Cardiac muscle cell (in vitro differentiated cells and primary cell): Measurements from ENCODE around the gene SASH1. TPM values are rescaled to one million over a fixed set of nuclear protein-coding genes. Genes with fewer than 3 reads are reported as not detected.
A peak's percentile ranks its signal among the peaks of the same experiment; 100 is the strongest.

Experiments used
- DNase-seq, 2 donors: peaks; one replicate each; pipeline versions ENCODE4 v3.0.0 to v3.0.0-alpha.2; 2010 to 2017; ENCODE audit warnings: low read depth in 1 of 2, low spot score in 1 of 2
- H3K27ac ChIP-seq: fragments of 200-600 bp; sonication (generic); 2 replicates; pipeline ENCODE4 v1.5.1; 2016
- H3K27me3 ChIP-seq: fragments of 200-600 bp; sonication (generic); 2 replicates; pipeline ENCODE4 v1.6.0; 2016; ENCODE audit warnings: control low read depth
- H3K36me3 ChIP-seq: fragments of 200-600 bp; sonication (generic); 2 replicates; pipeline ENCODE4 v1.5.1; 2016; ENCODE audit warnings: control low read depth
- H3K4me1 ChIP-seq: fragments of 200-600 bp; sonication (generic); 2 replicates; pipeline ENCODE4 v1.8.1; 2017; ENCODE audit warnings: low read depth, mild to moderate bottlenecking, mixed run types
- H3K4me3 ChIP-seq: fragments of 200-600 bp; sonication (generic); 2 replicates; pipeline ENCODE4 v1.5.1; 2016; ENCODE audit warnings: mild to moderate bottlenecking
- H3K9me3 ChIP-seq: fragments of 200-600 bp; sonication (generic); 2 replicates; pipeline ENCODE4 v1.5.1; 2017; ENCODE audit warnings: low read depth, mild to moderate bottlenecking, control low read depth
- polyA plus RNA-seq: library from polyadenylated mRNA; unstranded; fragments of >200 nt; fragmentation: Nextera tagmentation; extraction: Ambion mirVana; gene quantifications from 2 replicates; pipeline ENCODE4 v1.2.1, GENCODE V29; 2016
- total RNA-seq: library from RNA; depleted of rRNA; stranded (reverse); fragments of >200 nt; gene quantifications from 2 replicates; pipeline ENCODE4 v1.2.3, GENCODE V29; 2016
- TF ChIP-seq, protein P1 (sequence below): IDR thresholded peaks from 2 replicates; pipeline ENCODE4 v1.5.1; 2012; ENCODE audit warnings: low read depth, mild to moderate bottlenecking, low read length

The SASH1 gene
- total and polyA plus RNA-seq, 2 experiments from 2014 or later: 7.2 to 17.1 TPM

DNA sequence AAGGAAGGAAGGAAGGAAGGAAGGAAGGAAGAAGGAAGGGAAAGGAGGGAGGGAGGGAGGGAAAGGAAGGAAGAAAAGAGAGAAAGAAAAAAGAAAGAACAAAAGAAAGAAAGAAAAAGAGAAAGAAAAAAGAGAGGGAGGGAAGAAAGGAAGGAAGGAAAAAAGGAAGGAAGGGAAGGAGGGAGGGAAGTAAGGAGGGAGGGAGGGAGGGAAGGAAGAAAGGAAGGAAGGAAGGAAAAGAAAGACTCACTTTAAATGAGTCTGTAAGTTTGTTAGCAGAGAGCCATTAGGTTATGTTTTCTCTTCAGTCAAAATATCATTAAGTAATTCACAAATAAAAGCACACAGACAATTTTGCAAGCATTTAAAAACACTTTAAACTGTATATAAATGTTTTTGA lies 44.0 kb upstream of the SASH1 start:
- TF ChIP-seq, protein P1, sequence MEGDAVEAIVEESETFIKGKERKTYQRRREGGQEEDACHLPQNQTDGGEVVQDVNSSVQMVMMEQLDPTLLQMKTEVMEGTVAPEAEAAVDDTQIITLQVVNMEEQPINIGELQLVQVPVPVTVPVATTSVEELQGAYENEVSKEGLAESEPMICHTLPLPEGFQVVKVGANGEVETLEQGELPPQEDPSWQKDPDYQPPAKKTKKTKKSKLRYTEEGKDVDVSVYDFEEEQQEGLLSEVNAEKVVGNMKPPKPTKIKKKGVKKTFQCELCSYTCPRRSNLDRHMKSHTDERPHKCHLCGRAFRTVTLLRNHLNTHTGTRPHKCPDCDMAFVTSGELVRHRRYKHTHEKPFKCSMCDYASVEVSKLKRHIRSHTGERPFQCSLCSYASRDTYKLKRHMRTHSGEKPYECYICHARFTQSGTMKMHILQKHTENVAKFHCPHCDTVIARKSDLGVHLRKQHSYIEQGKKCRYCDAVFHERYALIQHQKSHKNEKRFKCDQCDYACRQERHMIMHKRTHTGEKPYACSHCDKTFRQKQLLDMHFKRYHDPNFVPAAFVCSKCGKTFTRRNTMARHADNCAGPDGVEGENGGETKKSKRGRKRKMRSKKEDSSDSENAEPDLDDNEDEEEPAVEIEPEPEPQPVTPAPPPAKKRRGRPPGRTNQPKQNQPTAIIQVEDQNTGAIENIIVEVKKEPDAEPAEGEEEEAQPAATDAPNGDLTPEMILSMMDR: no peak
- no peaks in the 10 kb centered on the region for H3K36me3 ChIP-seq
- no peak overlapping the region for H3K4me3 ChIP-seq
- H3K9me3 ChIP-seq: no peaks in the 10 kb centered on the region
- no peak for DNase-seq
- no peaks in the 10 kb centered on the region for H3K27me3 ChIP-seq
- no peak overlapping the region for H3K27ac ChIP-seq
- H3K4me1 ChIP-seq: peaks cover 6% of the 10 kb centered on the region

GRCh38 chr6:148303616-148304015 lies 39.0 kb upstream of the SASH1 start:
- TF ChIP-seq, protein P1: no peak
- Histone ChIP-seq H3K4me3 (no peak overlapping the region), H3K9me3 (no peaks in the 10 kb centered on the region), H3K4me1 (no peaks in the 10 kb centered on the region), H3K36me3 (no peaks in the 10 kb centered on the region), H3K27ac (no peak overlapping the region), H3K27me3 (no peaks in the 10 kb centered on the region)
- DNase-seq: no peak

- Histone ChIP-seq H3K27me3 (no peaks in the 10 kb centered on the region), H3K4me1 (no peaks in the 10 kb centered on the region), H3K4me3 (no peak overlapping the region), H3K36me3 (no peaks in the 10 kb centered on the region), H3K9me3 (no peaks in the 10 kb centered on the region), H3K27ac (no peak overlapping the region)
- TF ChIP-seq, protein P1: no peak
- DNase-seq: peak in 1 of 2 donors; percentile 57
These were observed 37.7 kb upstream of the SASH1 start for GRCh38 chr6:148304976-148305375.

- TF ChIP-seq, protein P1: no peak
- H3K27ac ChIP-seq: no peak overlapping the region
These were observed 36.4 kb upstream of the SASH1 start for GRCh38 chr6:148306286-148306685.

GRCh38 chr6:148307405-148307804 lies 35.2 kb upstream of the SASH1 start:
- Histone ChIP-seq H3K27me3 (no peaks in the 10 kb centered on the region), H3K27ac (no peak overlapping the region), H3K9me3 (no peaks in the 10 kb centered on the region), H3K36me3 (no peaks in the 10 kb centered on the region), H3K4me1 (no peaks in the 10 kb centered on the region), H3K4me3 (no peak overlapping the region)
- DNase-seq: no peak
- TF ChIP-seq, protein P1: no peak

More at GRCh38 chr6:148306286-148306685, 36.4 kb upstream of the SASH1 start:
- H3K36me3 ChIP-seq: no peaks in the 10 kb centered on the region
- no peaks in the 10 kb centered on the region for H3K27me3 ChIP-seq
- no peak for DNase-seq
- no peaks in the 10 kb centered on the region for H3K9me3 ChIP-seq
- no peak overlapping the region for H3K4me3 ChIP-seq
- no peaks in the 10 kb centered on the region for H3K4me1 ChIP-seq

DNA sequence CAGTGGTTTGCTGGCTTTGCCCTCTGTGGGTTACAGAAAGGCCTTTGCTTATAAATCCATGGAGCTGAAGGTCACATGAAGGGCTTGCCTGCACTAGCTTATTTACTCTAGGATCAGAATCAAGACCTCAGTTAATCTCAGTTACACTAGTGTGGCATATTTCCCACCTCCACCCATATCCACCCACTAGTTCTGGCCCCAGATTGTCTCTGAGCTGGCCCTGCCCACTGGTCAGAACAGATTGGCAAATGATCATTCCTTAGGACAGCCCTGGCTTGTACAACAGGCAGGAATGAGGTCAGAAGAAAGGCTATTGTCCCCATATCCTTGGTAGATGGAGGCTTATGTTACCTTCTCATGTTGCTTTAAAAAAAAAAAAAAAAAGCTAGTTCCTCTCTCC lies 33.3 kb upstream of the SASH1 start:
- H3K9me3 ChIP-seq: no peaks in the 10 kb centered on the region
- no peak overlapping the region for H3K4me3 ChIP-seq
- no peaks in the 10 kb centered on the region for H3K27me3 ChIP-seq
- H3K4me1 ChIP-seq: no peaks in the 10 kb centered on the region
- H3K36me3 ChIP-seq: no peaks in the 10 kb centered on the region
- no peak overlapping the region for H3K27ac ChIP-seq
- no peak for DNase-seq
- TF ChIP-seq, protein P1: no peak
